ENCODE results near the gene TIGD4.
A peak's percentile ranks its signal among the peaks of the same experiment; 100 is the strongest.

Gene TIGD4

DNA sequence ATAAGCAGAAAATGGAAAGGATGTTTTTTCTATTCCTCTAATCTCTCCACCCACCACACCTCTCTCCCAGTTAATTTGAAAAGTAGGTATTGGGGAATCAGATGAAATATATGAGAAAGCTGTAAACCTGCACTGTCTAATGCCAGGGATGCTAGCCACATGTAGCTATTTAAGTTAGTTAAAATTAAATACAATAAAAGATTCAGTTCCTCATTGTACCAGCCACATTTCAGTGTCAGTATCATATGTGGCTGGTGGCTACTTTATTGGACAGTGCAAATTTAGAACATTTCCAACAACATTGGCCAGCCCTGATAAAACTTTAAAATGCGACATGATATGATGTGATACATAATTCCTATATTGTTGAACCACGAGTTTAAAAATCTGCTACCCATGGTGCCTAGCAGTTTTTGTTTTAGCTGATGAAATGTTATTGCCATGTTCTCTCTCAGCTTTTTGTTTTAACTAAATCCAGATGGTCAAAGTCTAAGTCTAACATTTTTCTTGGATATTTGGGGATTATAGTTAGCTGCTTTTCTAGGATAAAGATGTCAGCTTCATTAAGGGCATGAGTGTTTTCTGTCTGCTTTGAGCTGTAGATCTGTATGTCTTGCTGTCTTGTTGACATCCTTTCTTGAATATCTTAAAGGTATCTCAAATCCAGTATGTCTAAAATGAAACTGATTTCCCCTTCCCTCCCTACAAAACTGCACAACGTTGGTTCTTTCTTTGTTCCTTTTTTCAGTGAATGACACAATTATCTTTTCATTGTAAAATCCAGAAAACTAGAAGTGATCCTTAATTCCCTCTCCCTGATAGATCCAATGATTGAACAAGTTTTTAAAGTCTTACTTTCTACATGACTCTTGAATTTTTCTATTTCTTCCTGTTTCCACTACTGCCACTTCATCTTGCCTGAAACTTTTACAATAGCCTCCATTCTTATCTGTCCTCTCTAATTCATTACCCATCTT lies 6.4 kb upstream of the TIGD4 start:
- H3K4me3 ChIP-seq (ENCODE audit: low read length) = no peak overlapping the region
- no peak for DNase-seq (ENCODE audit: low read depth)
- TF ChIP-seq, protein P1, sequence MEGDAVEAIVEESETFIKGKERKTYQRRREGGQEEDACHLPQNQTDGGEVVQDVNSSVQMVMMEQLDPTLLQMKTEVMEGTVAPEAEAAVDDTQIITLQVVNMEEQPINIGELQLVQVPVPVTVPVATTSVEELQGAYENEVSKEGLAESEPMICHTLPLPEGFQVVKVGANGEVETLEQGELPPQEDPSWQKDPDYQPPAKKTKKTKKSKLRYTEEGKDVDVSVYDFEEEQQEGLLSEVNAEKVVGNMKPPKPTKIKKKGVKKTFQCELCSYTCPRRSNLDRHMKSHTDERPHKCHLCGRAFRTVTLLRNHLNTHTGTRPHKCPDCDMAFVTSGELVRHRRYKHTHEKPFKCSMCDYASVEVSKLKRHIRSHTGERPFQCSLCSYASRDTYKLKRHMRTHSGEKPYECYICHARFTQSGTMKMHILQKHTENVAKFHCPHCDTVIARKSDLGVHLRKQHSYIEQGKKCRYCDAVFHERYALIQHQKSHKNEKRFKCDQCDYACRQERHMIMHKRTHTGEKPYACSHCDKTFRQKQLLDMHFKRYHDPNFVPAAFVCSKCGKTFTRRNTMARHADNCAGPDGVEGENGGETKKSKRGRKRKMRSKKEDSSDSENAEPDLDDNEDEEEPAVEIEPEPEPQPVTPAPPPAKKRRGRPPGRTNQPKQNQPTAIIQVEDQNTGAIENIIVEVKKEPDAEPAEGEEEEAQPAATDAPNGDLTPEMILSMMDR (IDR thresholded peaks at IDR 0.05; ENCODE audit: insufficient read depth, low read depth, low read length, missing control alignments) = no peak

DNA sequence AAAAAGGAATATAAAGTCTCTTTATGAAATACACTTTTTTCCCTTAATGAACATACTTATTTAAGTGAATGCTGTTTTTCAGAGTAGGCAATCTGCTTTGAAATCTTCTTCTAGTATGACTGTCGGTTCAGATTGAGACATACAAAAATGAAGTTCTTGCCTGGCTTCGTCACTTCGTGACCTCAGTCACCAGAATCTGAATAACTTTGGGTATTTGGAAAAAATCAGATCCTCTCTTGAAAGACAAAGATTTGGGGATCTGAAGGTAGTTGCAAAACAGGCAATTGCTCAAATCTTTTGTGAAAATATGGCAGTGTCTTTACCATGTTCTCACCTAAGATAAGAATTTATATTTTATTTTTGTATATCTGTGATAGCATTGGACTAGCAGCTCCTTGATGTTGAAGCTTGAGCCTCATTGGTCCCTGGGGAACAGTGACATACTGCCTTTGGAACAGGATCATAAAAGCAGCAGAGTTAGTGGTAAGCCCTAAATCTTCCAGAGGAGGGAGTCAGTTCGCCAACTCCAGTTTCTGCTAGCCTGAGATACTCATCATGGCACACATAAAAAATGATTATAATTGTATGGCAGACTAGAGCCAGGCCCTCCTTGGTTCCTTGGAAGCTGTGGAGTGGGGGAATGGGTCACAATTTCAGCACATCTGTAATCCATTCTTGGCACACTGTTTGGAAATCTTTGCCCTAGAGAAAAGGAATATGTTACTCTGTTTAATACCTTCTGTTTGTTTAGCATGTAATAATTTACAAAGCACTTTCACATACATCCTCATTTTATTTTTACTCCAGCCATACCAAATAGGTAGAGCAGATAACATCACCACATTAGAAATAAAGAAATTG lies 5.2 kb upstream of the TIGD4 start:
- H3K4me3 ChIP-seq (ENCODE audit: low read length) = no peak overlapping the region
- peak; percentile 44 for DNase-seq (ENCODE audit: low read depth)
- TF ChIP-seq, protein P1 (IDR thresholded peaks at IDR 0.05; ENCODE audit: insufficient read depth, low read depth, low read length, missing control alignments) = peak; percentile 31

DNA sequence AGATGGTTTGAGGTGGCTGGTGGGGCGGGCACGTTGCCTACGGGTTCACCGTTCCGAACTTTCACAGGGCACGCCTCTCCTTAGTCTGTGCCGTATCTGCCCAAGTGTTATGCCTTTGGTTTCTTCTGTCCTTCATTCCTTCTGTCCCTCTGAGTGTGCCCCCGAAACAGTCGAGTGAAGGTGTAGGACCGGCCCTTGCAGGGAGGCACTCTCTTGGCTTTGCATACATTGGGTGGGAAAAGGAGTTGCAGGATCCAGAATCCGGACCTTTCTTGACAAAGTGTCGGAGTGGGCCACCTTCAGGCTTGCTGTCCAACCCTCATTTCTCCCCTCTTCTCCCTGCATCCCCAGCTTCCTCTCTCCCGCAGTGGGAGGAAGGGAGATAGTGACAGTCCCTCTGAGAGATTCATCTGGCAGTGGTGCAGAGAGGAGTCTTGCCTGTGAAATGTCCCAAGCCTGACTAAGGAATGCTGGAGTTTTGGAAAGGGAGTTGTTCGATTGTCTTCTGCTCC lies 793 bp upstream of the TIGD4 start:
- TF ChIP-seq, protein P1 (IDR thresholded peaks at IDR 0.05; ENCODE audit: insufficient read depth, low read depth, low read length, missing control alignments) = no peak
- peak; percentile 35 for DNase-seq (ENCODE audit: low read depth)
- H3K4me3 ChIP-seq (ENCODE audit: low read length) = peak overlapping the region; percentile 88

DNA sequence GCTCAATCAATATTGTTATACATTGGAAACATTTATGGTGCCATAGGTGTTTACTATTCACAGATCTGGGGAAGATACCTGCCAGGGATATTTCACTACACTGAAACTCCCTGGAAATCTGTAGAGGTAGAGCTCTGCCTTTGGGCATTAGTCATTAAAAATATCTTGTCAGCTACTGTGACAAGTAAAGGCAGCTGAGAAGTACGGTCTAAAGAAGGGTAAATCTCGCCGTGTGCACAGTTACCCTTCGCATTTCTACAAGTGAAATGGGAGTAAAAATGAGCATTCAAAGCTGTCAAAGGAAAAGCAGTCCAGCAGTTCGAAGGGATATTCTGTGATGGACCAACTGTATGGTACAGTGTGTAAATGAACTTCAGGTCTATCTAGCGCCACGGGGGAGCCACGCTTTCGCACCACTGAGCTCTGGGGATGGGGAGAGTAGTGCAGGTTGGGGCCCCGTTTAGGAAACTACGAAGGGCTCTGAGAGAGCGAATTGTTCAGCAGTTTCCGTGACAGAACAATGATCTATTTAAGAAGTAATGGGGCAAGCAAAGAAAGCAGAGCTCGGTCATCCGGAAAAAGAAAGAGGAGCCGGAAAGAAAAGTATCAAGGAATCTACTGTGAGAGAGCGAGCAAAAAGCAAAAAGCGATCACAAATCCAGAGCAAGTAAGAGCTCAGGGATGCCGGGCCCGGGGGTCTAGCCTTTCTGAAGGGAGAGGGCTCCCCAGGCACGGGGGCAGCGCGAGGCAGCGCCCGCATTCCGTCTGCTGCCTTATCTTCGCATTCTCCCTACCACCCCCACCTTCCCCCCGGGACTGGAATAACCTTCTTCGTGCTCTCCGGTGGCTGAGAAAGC lies 646 bp downstream of the TIGD4 start:
- peak overlapping the region; percentile 88 for H3K4me3 ChIP-seq (ENCODE audit: low read length)
- DNase-seq (ENCODE audit: low read depth) = peak; percentile 21
- TF ChIP-seq, protein P1 (IDR thresholded peaks at IDR 0.05; ENCODE audit: insufficient read depth, low read depth, low read length, missing control alignments) = no peak

DNA sequence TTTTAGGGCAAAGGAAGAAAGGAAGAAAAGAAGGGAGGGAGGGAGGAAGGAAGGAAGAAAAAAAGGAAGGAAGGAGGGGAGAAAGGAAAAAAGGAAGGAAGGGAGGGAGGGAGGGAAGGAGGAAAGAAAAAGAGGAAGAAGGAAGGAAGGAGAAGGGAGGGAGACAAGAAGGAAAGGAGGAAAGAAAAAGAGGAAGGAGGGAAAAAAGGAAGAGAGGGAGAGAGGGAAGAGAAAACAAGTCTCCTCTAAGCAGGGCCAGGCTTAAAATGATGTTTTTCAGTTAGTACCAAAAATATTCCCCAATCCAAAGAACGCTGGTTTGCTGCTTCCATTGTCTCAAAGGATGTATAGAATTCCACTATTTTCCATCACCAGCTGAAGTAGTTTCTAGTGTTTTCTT lies 2.0 kb downstream of the TIGD4 start:
- no peak overlapping the region for H3K4me3 ChIP-seq (ENCODE audit: low read length)
- DNase-seq (ENCODE audit: low read depth) = no peak
- TF ChIP-seq, protein P1 (IDR thresholded peaks at IDR 0.05; ENCODE audit: insufficient read depth, low read depth, low read length, missing control alignments) = no peak

DNA sequence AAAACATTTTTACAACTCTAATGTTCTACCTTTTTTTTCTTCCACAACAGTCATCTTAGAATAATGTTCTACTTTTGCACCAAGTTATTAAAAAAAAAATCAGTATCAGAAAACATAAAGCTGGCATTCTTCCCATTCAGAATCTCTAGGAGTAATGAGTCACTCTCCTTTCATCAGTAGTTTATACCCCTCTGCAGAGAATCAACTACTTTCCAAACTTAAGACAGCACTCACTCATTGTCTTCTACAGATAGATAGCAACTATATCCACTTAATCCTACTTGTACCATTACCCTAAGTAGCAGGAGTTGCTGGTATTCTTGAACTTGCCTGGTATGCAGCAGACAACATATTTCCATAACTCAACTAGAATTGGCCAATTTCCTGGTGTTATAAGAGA lies 3.2 kb downstream of the TIGD4 start:
- no peak overlapping the region for H3K4me3 ChIP-seq (ENCODE audit: low read length)
- peak; percentile 27 for DNase-seq (ENCODE audit: low read depth)

More for the DNA sequence above, 3.2 kb downstream of the TIGD4 start:
- TF ChIP-seq, protein P1 (IDR thresholded peaks at IDR 0.05; ENCODE audit: insufficient read depth, low read depth, low read length, missing control alignments) = no peak
